Retinal pigment epithelial cell (primary cell): Measurements from ENCODE around the gene SHH.

Experiments used
- DNase-seq: peaks from one replicate; pipeline ENCODE4 v3.0.0-alpha.2; 2010; ENCODE audit warnings: low read depth
- H3K4me3 ChIP-seq: 2 replicates; pipeline ENCODE4 v1.5.1; 2011; ENCODE audit warnings: mild to moderate bottlenecking, low read length, control low read depth, moderate library complexity
- CTCF ChIP-seq: conservative IDR thresholded peaks from 2 replicates; pipeline ENCODE4 v1.5.1; 2011; ENCODE audit warnings: low read depth, low read length, control low read depth, inconsistent platforms

Gene SHH

DNA sequence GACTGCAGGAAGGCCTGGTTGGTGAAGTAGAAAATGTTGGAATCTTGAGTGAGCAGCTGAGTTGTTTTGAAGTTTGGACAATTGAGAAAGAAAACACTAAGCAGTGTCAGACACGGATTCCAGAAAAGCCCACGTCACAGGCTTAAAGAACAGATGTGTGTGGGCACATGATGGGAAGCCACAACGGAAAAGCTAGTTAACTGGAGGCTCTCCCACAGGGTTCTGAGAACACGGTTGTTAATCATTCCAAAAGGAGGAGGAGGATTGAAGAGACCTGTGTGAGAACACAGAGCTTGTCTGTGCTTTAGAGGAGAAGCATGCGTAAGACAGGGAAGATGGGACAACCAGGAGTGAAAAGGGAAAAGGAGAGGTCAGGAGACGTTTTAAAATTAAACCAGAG lies 42.6 kb downstream of the SHH start:
- DNase-seq: no peak
- no peak for TF ChIP-seq CTCF
- H3K4me3 ChIP-seq: no peak overlapping the region

- no peak for DNase-seq
- no peak overlapping the region for H3K4me3 ChIP-seq
- TF ChIP-seq CTCF: no peak
These were observed 45.0 kb downstream of the SHH start for GRCh38 chr7:155766966-155767916.

DNA sequence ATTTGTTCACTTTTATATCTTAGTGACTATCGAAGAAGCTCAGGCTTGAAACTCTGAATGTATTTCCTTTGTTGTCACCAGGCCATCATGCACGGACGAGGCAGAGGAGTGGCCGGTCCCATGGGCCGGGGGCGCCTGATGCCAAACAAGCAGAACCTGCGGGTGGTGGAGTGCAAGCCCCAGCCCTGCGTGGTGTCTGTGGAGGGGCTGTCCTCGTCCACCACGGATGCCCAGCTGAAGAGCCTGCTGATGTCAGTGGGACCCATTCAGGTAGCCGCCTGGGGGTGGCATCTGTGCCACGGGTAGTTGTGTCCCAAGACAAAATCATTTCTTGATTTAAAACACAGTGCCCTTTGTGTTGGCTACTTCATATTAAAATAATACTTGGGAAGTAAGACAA lies 45.9 kb downstream of the SHH start:
- no peak overlapping the region for H3K4me3 ChIP-seq
- TF ChIP-seq CTCF: no peak
- DNase-seq: no peak

- no peak overlapping the region for H3K4me3 ChIP-seq
- no peak for DNase-seq
- TF ChIP-seq CTCF: no peak
These were observed 46.8 kb downstream of the SHH start for GRCh38 chr7:155765458-155765857.

- no peak for TF ChIP-seq CTCF
- DNase-seq: no peak
- H3K4me3 ChIP-seq: no peak overlapping the region
These were observed 47.8 kb downstream of the SHH start for GRCh38 chr7:155764438-155764793.

GRCh38 chr7:155763691-155764437 lies 48.4 kb downstream of the SHH start:
- no peak overlapping the region for H3K4me3 ChIP-seq

More at GRCh38 chr7:155763691-155764437, 48.4 kb downstream of the SHH start:
- TF ChIP-seq CTCF: no peak
- DNase-seq: no peak
